ENCODE measurements around the gene CYBA.

The CYBA gene

GRCh38 chr16:88695753-88696152, 44.9 kb upstream of the CYBA start:
- Histone ChIP-seq H3K27ac (replicated peaks) (no peak overlapping the region), H3K27me3 (ENCODE audit: insufficient read depth, poor library complexity, severe bottlenecking) (no peaks in the 10 kb centered on the region), H3K4me3 (replicated peaks; ENCODE audit: insufficient read depth, low read length) (no peak overlapping the region)
- no peak for DNase-seq (ENCODE audit: low read depth in 1 of 2, low spot score in 1 of 2)
- TF ChIP-seq SPI1 (IDR thresholded peaks at IDR 0.05; ENCODE audit: borderline replicate concordance, low read depth) (no peak), REST (IDR thresholded peaks at IDR 0.05; ENCODE audit: insufficient replicate concordance, low read depth) (no peak), POLR2AphosphoS5 (IDR thresholded peaks at IDR 0.05; ENCODE audit: low read depth) (no peak), GABPA (IDR thresholded peaks at IDR 0.05; ENCODE audit: low read depth) (no peak), CTCF (IDR thresholded peaks at IDR 0.05; ENCODE audit: insufficient read depth, low read length) (no peak)

- H3K27ac ChIP-seq (replicated peaks): no peak overlapping the region
- no peak for TF ChIP-seq POLR2AphosphoS5 (IDR thresholded peaks at IDR 0.05; ENCODE audit: low read depth)
- TF ChIP-seq CTCF (IDR thresholded peaks at IDR 0.05; ENCODE audit: insufficient read depth, low read length): no peak
- no peak for TF ChIP-seq GABPA (IDR thresholded peaks at IDR 0.05; ENCODE audit: low read depth)
- TF ChIP-seq REST (IDR thresholded peaks at IDR 0.05; ENCODE audit: insufficient replicate concordance, low read depth): no peak
- TF ChIP-seq SPI1 (IDR thresholded peaks at IDR 0.05; ENCODE audit: borderline replicate concordance, low read depth): no peak
- no peaks in the 10 kb centered on the region for H3K27me3 ChIP-seq (ENCODE audit: insufficient read depth, poor library complexity, severe bottlenecking)
- no peak for DNase-seq (ENCODE audit: low read depth in 1 of 2, low spot score in 1 of 2)
- H3K4me3 ChIP-seq (replicated peaks; ENCODE audit: insufficient read depth, low read length): no peak overlapping the region
These were observed 44.4 kb upstream of the CYBA start for GRCh38 chr16:88695218-88695617.

- no peak overlapping the region for H3K4me3 ChIP-seq (replicated peaks; ENCODE audit: insufficient read depth, low read length)
- H3K27me3 ChIP-seq (ENCODE audit: insufficient read depth, poor library complexity, severe bottlenecking): no peaks in the 10 kb centered on the region
- no peak for TF ChIP-seq GABPA (IDR thresholded peaks at IDR 0.05; ENCODE audit: low read depth)
- no peak for TF ChIP-seq SPI1 (IDR thresholded peaks at IDR 0.05; ENCODE audit: borderline replicate concordance, low read depth)
- no peak for TF ChIP-seq CTCF (IDR thresholded peaks at IDR 0.05; ENCODE audit: insufficient read depth, low read length)
- no peak for TF ChIP-seq POLR2AphosphoS5 (IDR thresholded peaks at IDR 0.05; ENCODE audit: low read depth)
- TF ChIP-seq REST (IDR thresholded peaks at IDR 0.05; ENCODE audit: insufficient replicate concordance, low read depth): no peak
- no peak overlapping the region for H3K27ac ChIP-seq (replicated peaks)
- no peak for DNase-seq (ENCODE audit: low read depth in 1 of 2, low spot score in 1 of 2)
These were observed 43.6 kb upstream of the CYBA start for GRCh38 chr16:88694221-88695087.

Data from HL-60 (cell line).